Activated T-cell treated with anti-CD3 and anti-CD28 coated beads, Interleukin-2, amount 50 U/mL, for 4 hours (primary cell): Measurements from ENCODE around the gene SLC26A11. TPM values are rescaled to one million over a fixed set of nuclear protein-coding genes. Genes with fewer than 3 reads are reported as not detected.
"Not testable (repeated sequence)": the region's sequence is repeated elsewhere in the genome, so short reads cannot be mapped to it uniquely, and the experiment has no call there.

ENCODE experiments used
- ATAC-seq, 2 donors: fragments of 200-7000 bp; cut with Tn5 transposase; one replicate each; pipeline ENCODE4 v1.10.0; 2021
- DNase-seq: peaks from one replicate; pipeline ENCODE4 v3.0.0-alpha.2; 2020
- H3K27me3 Mint-ChIP-seq: one replicate; pipeline ENCODE4 v1.8.0; 2021; ENCODE audit warnings: low read depth, mixed read lengths
- H3K36me3 Mint-ChIP-seq: one replicate; pipeline ENCODE4 v1.8.0; 2022; ENCODE audit warnings: mixed read lengths; ENCODE audit not compliant: insufficient read depth
- H3K4me1 Mint-ChIP-seq: one replicate; pipeline ENCODE4 v1.8.0; 2021; ENCODE audit warnings: low read depth, mixed read lengths
- H3K4me3 Mint-ChIP-seq: one replicate; pipeline ENCODE4 v1.8.0; 2021; ENCODE audit warnings: mild to moderate bottlenecking, moderate library complexity, mixed read lengths
- H3K9me3 Mint-ChIP-seq: one replicate; pipeline ENCODE4 v1.8.0; 2021; ENCODE audit warnings: mixed read lengths
- total RNA-seq, 3 donors: library from RNA; stranded (reverse); gene quantifications; one replicate each; pipeline ENCODE4 v1.2.1, GENCODE V29; 2021

Gene SLC26A11
- total RNA-seq, 3 donors from 2014 or later = 15.8 to 16.5 (median 16.4) TPM

DNA sequence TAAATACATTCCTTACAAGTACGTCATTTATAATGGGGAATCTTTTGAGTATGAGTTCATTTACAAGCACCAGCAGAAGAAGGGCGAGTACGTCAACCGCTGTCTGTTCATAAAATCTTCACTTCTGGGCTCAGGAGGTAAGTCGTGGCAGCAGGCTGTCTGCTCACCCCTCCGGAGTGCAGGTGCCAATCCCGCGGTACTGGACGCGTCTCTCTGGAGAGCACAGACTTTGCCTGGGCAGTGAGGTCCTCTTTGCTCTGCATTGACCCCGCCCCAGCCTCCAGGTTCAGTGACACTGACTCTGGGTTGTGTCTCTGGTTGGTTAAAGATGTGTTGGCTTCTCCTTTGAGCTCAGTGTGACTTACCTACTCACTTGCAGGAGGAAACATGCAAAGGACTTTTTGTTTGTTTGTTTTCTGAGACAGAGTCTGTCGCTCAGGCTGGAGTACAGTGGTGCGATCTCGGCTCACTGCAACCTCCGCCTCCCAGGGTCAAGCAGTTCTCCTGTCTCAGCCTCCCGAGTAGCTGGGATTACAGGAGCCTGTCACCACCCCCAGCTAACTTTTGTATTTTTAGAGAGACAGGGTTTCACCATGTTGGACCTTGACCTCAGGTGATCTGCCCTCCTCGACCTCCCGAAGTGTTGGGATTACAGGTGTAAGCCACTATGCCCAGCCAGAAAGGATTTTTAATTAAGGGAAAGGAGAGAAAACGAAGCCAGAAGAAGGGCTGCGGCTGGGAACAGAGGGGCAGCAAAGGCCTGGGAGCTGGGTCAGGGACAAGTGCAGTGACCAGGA lies 71.7 kb downstream of the SLC26A11 start:
- DNase-seq (no peak), ATAC-seq (no peak)
- Mint-ChIP-seq H3K36me3 (peaks cover 49% of the 10 kb centered on the region), H3K9me3 (no peaks in the 10 kb centered on the region), H3K27me3 (no peaks in the 10 kb centered on the region), H3K4me1 (peaks cover 3% of the 10 kb centered on the region), H3K4me3 (no peak overlapping the region)

DNA sequence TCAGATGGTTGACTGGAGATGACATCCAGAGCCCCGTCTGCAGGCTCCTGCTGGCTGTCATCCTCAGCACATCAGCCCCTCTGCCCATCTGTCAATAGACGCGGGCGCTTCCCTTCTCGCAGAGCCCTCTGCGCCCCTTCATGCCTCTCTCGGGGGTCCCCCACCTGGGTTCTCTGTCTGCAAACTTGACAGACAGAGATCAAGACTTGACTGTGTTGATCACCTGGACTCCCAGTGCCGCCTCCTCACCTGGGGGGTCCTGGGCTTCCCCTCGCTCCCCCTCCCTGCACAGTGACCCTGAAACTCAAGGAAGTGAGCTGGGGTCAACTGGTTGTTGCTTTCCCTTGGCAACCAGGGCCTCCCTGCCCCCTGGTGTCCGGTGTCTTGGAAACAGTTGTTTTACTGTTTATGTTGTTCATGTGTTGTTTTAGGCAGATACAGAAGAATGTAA lies 72.3 kb downstream of the SLC26A11 start:
- no peak overlapping the region for H3K4me3 Mint-ChIP-seq
- H3K9me3 Mint-ChIP-seq = no peaks in the 10 kb centered on the region
- H3K36me3 Mint-ChIP-seq = peaks cover 46% of the 10 kb centered on the region
- DNase-seq (no peak), ATAC-seq (no peak)
- no peaks in the 10 kb centered on the region for H3K27me3 Mint-ChIP-seq
- H3K4me1 Mint-ChIP-seq = peaks cover 3% of the 10 kb centered on the region

DNA sequence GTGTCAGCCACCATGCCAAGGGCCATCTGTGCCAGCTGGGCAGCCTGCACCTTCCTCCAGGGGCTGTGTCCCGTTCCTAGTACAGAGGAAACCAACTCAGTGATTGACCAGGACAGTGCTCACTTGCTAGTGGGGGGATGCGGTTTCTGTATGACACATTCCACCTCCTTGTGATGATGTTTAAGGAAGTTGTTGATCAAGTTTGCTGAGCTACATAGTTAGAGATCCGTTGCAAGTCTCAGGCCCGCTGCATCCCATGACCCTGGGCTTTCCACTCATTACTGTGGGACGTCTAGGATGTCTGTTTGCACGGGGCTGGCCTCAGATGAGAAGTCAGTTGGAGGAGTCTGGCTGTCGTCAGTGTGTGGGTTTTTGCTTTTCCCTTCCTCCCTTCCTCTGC lies 74.0 kb downstream of the SLC26A11 start:
- ATAC-seq = no peak
- DNase-seq = no peak
- H3K9me3 Mint-ChIP-seq = no peaks in the 10 kb centered on the region
- H3K4me1 Mint-ChIP-seq = peaks cover 3% of the 10 kb centered on the region
- peaks cover 51% of the 10 kb centered on the region for H3K36me3 Mint-ChIP-seq
- H3K27me3 Mint-ChIP-seq = no peaks in the 10 kb centered on the region
- no peak overlapping the region for H3K4me3 Mint-ChIP-seq

DNA sequence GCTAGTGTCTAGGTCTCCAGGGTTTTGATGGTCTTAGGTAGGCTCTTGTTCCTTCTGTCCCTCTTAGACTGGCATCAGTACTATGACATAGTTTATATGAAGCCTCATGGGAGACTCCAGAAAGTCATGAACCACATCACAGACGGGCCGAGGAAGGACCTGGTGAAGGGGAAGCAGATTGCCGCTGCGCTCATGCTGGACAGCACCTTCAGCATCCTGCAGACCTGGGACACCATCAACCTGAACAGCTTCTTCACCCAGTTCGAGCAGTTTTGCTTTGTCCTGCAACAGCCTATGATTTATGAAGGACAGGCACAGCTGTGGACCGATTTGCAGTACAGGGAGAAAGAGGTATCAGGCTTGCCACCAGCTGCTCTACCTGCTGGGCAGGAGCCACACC lies 74.4 kb downstream of the SLC26A11 start:
- DNase-seq (no peak), ATAC-seq (no peak)
- Mint-ChIP-seq H3K4me1 (peaks cover 3% of the 10 kb centered on the region), H3K4me3 (no peak overlapping the region), H3K9me3 (no peaks in the 10 kb centered on the region), H3K36me3 (peaks cover 51% of the 10 kb centered on the region), H3K27me3 (no peaks in the 10 kb centered on the region)

GRCh38 chr17:80295146-80295545 lies 74.9 kb downstream of the SLC26A11 start:
- Mint-ChIP-seq H3K36me3 (peaks cover 55% of the 10 kb centered on the region), H3K4me1 (peaks cover 3% of the 10 kb centered on the region), H3K27me3 (no peaks in the 10 kb centered on the region), H3K4me3 (no peak overlapping the region), H3K9me3 (no peaks in the 10 kb centered on the region)
- DNase-seq (no peak), ATAC-seq (no peak)

DNA sequence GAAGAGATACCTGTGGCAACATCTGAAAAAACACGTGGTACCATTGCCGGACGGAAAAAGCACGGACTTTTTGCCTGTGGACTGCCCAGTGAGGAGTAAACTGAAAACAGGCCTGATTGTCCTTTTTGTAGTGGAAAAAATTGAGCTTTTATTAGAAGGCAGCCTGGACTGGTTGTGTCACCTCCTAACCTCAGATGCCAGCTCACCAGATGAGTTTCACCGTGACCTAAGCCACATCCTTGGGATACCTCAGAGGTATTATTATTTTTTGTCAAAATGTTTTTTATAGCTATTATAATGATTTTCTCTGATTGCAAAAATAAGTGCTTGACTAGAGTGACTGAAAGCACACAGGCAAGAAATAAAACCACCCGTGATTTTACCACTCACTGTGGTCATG lies 75.3 kb downstream of the SLC26A11 start:
- Mint-ChIP-seq H3K4me1 (peaks cover 3% of the 10 kb centered on the region), H3K36me3 (peaks cover 54% of the 10 kb centered on the region), H3K27me3 (no peaks in the 10 kb centered on the region), H3K9me3 (no peaks in the 10 kb centered on the region), H3K4me3 (no peak overlapping the region)
- no peak for DNase-seq
- ATAC-seq = no peak

DNA sequence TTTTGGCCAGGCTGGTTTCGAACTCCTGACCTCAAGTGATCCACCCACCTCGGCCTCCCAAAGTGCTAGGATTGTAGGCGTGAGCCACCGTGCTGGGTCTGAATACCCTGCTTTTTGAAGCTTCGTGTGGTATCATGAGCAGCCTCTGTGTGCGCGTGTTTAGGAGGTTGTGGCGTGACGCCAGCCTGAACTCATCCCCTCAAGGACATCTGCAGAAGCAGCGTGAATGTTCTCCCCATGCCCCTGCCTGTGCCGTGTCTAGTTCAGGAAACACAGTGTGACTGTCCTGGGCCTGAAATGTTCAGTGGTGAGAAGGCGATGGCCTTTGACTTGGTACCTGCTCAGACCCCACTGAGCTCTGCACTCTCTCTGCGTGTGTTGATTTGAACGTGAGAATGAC lies 76.0 kb downstream of the SLC26A11 start:
- Mint-ChIP-seq H3K36me3 (peaks cover 58% of the 10 kb centered on the region), H3K9me3 (no peaks in the 10 kb centered on the region), H3K27me3 (no peaks in the 10 kb centered on the region), H3K4me1 (peaks cover 3% of the 10 kb centered on the region), H3K4me3 (no peak overlapping the region)
- DNase-seq (no peak), ATAC-seq (no peak)

GRCh38 chr17:80297996-80298560 lies 77.9 kb downstream of the SLC26A11 start:
- Mint-ChIP-seq H3K36me3 (peaks cover 66% of the 10 kb centered on the region), H3K27me3 (no peaks in the 10 kb centered on the region), H3K9me3 (peaks cover 4% of the 10 kb centered on the region), H3K4me3 (no peak overlapping the region), H3K4me1 (peaks cover 3% of the 10 kb centered on the region)
- ATAC-seq = no peak
- no peak for DNase-seq

- H3K27me3 Mint-ChIP-seq, H3K4me3 Mint-ChIP-seq, DNase-seq, H3K9me3 Mint-ChIP-seq, ATAC-seq, H3K4me1 Mint-ChIP-seq: not testable (repeated sequence)
- peaks cover 65% of the 10 kb centered on the region for H3K36me3 Mint-ChIP-seq
Observed at GRCh38 chr17:80299350-80300100, 79.3 kb downstream of the SLC26A11 start.

DNA sequence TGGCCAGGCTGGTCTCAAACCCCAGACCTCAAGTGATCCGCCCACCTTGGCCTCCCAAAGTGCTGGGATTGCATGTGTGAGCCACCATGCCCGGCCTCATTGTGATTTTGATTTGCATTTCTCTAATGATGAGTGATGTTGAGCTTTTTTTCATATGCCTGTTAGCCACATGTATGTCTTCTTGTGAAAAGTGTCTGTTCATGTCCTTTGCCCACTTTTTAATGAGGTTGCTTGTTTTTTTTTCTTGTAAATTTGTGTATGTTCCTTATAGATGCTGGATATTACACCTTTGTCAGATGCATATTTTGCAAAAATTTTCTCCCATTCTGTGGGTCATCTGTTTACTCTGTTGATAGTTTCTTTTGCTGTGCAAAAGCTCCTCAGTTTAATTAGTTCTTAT lies 80.5 kb downstream of the SLC26A11 start:
- not testable (repeated sequence) for ATAC-seq, DNase-seq, H3K4me1 Mint-ChIP-seq, H3K9me3 Mint-ChIP-seq, H3K4me3 Mint-ChIP-seq, H3K27me3 Mint-ChIP-seq
- H3K36me3 Mint-ChIP-seq = peaks cover 62% of the 10 kb centered on the region

Other genes starting within 250 kb of the SLC26A11 start
- gene TBC1D16, start 184.6 kb upstream of the SLC26A11 start, total RNA-seq = 1 to 10 TPM; 2.2 to 3.3 (median 2.6) TPM
- gene CCDC40, start 183.8 kb upstream of the SLC26A11 start, total RNA-seq = under 1 TPM; 0.25 to 0.98 (median 0.29) TPM
- gene GAA, start 118.8 kb upstream of the SLC26A11 start, total RNA-seq = 10 to 100 TPM; 16.1 to 18.6 (median 16.7) TPM
- 100 to 1,000 TPM; 228 to 251 (median 230) TPM for gene EIF4A3, start 73.3 kb upstream of the SLC26A11 start, total RNA-seq
- gene CARD14, start 50.4 kb upstream of the SLC26A11 start, total RNA-seq = not detected
- gene SGSH, start 94 bp upstream of the SLC26A11 start, total RNA-seq = 10 to 100 TPM; 18.9 to 25.2 (median 19.1) TPM
- 100 to 1,000 TPM; 205 to 289 (median 262) TPM for gene RNF213, start 40.4 kb downstream of the SLC26A11 start, total RNA-seq
- 10 to 100 TPM; 11.2 to 12.9 (median 12.4) TPM for gene ENDOV, start 194.7 kb downstream of the SLC26A11 start, total RNA-seq